NCI-H748 (cell line): ENCODE results near the gene TOM1L2.
"Not testable (repeated sequence)": the region's sequence is repeated elsewhere in the genome, so short reads cannot be mapped to it uniquely, and the experiment has no call there.

Experiments
- DNase-seq: peaks from one replicate; lab custom pipeline; 2025; ENCODE audit not compliant: unreplicated experiment; lab: John Stamatoyannopoulos, UW

TOM1L2 gene

GRCh38 chr17:17810895-17811248 lies 161.3 kb downstream of the TOM1L2 start:
- no peak for DNase-seq

- DNase-seq: no peak
These were observed 161.9 kb downstream of the TOM1L2 start for GRCh38 chr17:17810084-17810894.

DNA sequence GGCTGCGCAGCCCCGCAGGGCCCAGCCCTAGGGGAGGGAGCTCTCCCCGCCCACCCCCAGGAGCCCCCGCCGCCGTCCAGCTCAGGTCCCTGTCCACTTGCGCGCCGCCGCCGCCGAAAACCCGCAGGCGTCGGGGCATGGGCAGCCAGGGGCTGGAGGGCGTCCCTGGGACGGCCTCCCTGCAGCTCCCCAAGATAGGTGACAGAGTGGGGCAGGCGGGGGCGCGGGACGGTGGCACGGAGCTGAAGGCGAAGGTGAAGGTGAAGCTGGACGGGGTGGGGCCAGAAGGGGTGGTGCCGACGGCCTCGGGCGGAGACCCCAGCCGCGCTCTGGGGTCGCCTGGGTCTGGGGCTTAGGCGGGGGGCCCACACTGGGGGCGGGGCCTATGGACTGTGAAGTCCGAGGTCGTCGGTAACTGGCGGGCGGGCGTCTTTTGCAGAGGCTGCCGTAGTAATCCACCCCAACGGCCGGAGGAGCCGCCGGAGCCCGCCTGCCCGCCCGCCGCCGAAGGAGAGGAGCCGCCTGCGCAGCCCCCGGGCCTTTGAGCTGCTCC lies 162.6 kb downstream of the TOM1L2 start:
- no peak for DNase-seq

- no peak for DNase-seq
These were observed 163.3 kb downstream of the TOM1L2 start for GRCh38 chr17:17808706-17809432.

DNA sequence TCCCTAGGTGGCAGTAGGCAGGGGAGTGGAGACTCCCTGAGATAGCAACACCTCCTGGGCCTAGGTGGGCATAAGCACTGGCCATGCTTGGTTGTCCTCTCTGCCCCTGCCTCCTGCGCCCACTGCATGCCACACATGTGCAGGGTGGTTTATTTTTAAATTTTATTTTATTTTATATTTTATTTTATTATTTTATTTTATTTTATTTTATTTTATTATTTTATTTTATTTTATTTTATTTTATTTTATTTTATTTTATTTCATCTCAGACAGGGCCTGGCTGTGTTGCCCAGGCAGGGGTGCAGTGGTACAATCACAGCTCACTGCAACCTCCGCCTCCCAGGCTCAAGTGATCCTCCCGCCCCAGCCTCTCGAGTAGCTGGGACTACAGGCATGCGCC lies 164.0 kb downstream of the TOM1L2 start:
- not testable (repeated sequence) for DNase-seq

GRCh38 chr17:17807440-17807839 lies 164.8 kb downstream of the TOM1L2 start:
- no peak for DNase-seq

- DNase-seq: no peak
These were observed 165.5 kb downstream of the TOM1L2 start for GRCh38 chr17:17806611-17807274.

DNA sequence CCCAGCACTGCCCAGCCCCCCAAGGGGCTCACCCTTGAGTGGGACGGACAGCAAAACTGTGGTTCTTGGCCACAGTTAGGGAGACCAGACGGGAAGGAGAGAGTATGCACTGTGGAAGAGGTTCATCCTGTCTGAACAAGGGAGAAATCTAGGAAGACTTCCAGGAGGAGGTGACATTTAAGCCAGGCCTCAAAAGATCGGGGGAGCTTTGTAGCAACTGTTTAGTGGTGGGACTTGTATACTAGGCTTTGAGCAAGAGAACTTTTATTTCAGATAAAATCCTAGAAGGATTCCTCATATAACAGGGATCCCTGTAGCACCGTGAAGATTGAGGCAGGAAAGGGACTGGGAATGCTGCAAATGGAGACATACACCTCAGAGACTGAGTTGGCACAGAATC lies 166.2 kb downstream of the TOM1L2 start:
- DNase-seq: no peak

DNA sequence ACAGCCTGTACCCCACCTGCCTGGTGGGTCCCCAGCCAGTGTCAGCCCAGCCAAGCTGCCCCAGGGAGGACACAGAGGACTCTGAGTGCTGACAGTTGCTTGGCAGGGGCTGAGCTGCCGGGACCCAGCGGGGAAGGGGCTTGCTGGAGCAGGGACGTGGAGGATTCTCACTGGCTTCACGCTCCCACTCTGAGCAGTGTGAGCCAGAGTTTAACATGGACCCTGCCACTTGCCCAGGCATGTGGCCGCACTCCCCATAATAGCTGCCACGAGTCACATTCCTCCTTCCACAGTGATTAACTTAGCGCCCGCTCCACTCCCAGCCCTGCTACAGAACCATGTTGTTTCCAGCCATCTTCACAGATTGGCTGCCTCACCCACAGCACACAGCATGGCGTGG lies 166.6 kb downstream of the TOM1L2 start:
- DNase-seq: no peak

- no peak for DNase-seq
These were observed 168.2 kb downstream of the TOM1L2 start for GRCh38 chr17:17804007-17804406.

- no peak for DNase-seq
These were observed 170.3 kb downstream of the TOM1L2 start for GRCh38 chr17:17801800-17802481.

DNA sequence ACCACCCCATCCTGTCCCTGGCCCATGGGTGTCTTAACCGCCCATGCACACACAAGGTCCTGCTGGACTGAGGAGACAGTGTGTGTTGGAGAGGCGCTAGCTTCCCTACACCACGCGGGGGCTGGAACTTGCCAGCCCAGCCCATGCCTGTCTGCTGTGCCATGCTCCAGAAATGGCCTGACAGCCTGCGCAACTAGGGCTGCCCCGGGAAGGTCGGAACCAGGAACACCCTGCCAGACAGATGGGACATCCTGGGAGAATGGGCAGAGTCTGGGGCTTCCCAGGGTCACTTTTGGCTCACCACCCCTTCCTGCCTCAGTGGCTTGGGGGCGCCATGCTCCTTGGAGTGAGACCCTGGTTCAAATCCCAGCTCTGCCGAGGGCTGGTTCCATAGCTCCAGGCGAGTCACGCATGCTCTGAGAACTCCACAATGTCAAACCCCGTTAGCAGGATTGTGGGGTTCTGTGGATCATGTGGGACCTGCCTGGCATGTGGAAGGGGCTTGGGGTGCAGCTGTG lies 171.6 kb downstream of the TOM1L2 start:
- DNase-seq: no peak

DNA sequence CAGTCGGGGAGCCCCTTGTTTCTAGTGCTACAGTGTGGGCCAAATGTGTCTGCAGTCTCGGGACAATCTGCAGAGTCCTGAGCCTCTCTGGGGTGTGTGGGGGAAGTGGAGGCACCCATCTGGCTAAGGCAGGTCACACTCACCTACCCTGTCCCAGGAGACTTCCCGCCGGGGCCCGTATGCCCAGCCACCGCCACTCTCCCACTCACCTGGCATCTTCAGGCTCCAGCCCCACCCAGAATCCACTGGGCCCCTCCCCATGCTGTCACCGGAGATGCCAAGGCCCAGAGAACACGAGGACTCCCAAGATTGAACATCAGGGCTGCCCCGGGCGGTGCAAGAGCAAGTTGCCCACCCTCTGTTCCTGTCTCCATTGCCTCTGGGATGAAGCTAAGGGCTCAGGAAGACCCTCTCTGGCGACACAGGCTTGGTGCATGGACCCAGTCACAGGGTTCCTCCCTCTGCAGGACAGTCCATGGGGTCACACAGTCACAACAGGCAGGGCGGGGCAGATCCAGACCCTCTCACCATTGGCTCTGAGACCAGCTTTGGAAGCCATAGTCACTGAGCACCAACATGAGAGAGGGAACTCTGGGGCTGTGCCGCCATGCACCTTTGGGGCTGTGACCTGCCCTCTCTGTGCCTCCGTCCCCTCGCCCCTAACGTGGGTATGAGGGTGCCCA lies 173.5 kb downstream of the TOM1L2 start:
- DNase-seq: no peak

- DNase-seq: no peak
These were observed 174.1 kb downstream of the TOM1L2 start for GRCh38 chr17:17798010-17798556.

GRCh38 chr17:17797119-17797809 lies 174.9 kb downstream of the TOM1L2 start:
- DNase-seq: no peak

GRCh38 chr17:17796787-17797061 lies 175.5 kb downstream of the TOM1L2 start:
- DNase-seq: no peak

GRCh38 chr17:17795946-17796786 lies 176.0 kb downstream of the TOM1L2 start:
- no peak for DNase-seq

- no peak for DNase-seq
These were observed 176.9 kb downstream of the TOM1L2 start for GRCh38 chr17:17795296-17795695.

DNA sequence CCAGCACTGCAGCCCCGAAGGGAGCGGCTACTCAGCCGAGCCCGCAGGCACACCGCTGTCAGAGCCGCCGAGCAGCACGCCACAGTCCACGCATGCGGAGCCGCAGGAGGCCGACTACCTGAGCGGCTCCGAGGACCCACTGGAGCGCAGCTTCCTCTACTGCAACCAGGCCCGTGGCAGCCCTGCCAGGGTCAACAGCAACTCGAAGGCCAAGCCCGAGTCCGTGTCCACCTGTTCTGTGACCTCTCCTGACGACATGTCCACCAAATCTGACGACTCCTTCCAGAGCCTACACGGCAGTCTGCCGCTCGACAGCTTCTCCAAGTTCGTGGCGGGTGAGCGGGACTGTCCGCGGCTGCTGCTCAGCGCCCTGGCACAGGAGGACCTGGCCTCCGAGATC lies 177.8 kb downstream of the TOM1L2 start:
- DNase-seq: no peak
